ENCODE data around the gene GADD45B. TPM values are rescaled to one million over a fixed set of nuclear protein-coding genes. Genes with fewer than 3 reads are reported as not detected.

GADD45B gene
- total and polyA plus RNA-seq, 10 of the 15 experiments (the other 5 are each of a cell fraction or from before 2014, with no cell fraction given): 2.4 to 180 (median 91.1) TPM

DNA sequence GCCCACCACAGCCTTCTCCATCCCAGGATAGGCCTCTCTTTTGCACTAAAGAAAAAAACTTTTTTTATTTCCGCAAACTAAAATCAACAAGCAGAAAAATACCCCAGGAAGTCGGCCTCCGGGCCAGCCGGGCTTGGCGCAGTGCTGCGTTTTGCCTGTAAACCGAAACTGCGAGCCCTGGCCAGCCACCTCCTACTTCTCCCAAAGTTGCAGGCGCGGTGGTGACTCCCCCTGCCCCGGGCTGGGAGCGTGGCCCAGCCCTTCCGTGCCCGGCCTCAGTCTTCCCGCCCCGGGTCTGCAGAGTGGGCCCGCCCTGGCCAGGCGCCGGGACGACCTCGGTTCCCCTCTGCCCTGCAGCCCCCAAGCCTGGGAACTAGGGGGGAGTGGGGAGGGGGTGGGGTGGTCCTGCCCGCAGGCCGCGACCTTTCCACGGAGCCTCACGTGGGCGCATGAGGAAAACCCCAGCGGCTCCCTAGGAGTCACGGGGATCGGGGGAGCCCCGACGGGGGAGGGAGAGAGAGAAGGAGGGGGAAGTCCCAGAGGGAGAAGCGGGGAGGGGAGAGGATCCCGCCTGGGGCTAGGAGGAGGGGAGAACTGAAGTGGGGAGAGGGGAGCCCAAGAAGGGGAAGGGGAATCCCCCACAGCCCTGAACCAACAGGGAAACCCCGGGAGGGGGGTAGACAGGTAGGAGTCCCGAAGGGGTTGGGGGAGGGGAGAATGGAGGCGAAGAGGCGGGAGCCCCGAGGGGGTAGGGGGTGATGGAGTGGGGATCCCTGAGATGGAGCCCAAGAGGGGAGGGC is 3.0 kb downstream of the GADD45B start (continued):
- TF ChIP-seq IKZF1 (conservative IDR thresholded peaks at IDR 0.05) (peak; percentile 94), BHLHE40 (IDR thresholded peaks at IDR 0.05; ENCODE audit: borderline replicate concordance in 1 of 2, low read depth in 2 of 2, low read length in 1 of 2) (peak; percentile 91 to 92), FOXM1 (IDR thresholded peaks at IDR 0.05; ENCODE audit: low read depth, low read length) (peak; percentile 50), NFYA (IDR thresholded peaks at IDR 0.05; ENCODE audit: borderline replicate concordance, low read depth, low read length) (no peak), SREBF1 (IDR thresholded peaks at IDR 0.05; ENCODE audit: low read length) (0 out of 2 replicates have a peak, but pooled peaks have one; percentile 38), TCF12 (IDR thresholded peaks at IDR 0.05; ENCODE audit: low read depth, low read length) (peak; percentile 21), GABPA (IDR thresholded peaks at IDR 0.05; ENCODE audit: low read depth) (no peak), CBX3 (IDR thresholded peaks at IDR 0.05; ENCODE audit: borderline replicate concordance, low read depth) (no peak), NR2C2 (IDR thresholded peaks at IDR 0.05; ENCODE audit: borderline replicate concordance, control insufficient read depth, insufficient read length, low read depth) (no peak), HDGF (IDR thresholded peaks at IDR 0.05) (0 out of 2 replicates have a peak, but pooled peaks have one; percentile 17), RCOR1 (conservative IDR thresholded peaks at IDR 0.05; ENCODE audit: low read depth, low read length) (no peak), PML (IDR thresholded peaks at IDR 0.05; ENCODE audit: low read length) (peak; percentile 73), IKZF2 (IDR thresholded peaks at IDR 0.05) (peak; percentile 95 to 97), FOXK2 (IDR thresholded peaks at IDR 0.05) (no peak), CREB1 (IDR thresholded peaks at IDR 0.05; ENCODE audit: low read depth) (peak; percentile 28; the same call in 1 of the 2 replicates), PAX8 (IDR thresholded peaks at IDR 0.05) (no peak), SP1 (IDR thresholded peaks at IDR 0.05; ENCODE audit: low read depth, low read length) (no peak)
- TF ChIP-seq, protein P1, sequence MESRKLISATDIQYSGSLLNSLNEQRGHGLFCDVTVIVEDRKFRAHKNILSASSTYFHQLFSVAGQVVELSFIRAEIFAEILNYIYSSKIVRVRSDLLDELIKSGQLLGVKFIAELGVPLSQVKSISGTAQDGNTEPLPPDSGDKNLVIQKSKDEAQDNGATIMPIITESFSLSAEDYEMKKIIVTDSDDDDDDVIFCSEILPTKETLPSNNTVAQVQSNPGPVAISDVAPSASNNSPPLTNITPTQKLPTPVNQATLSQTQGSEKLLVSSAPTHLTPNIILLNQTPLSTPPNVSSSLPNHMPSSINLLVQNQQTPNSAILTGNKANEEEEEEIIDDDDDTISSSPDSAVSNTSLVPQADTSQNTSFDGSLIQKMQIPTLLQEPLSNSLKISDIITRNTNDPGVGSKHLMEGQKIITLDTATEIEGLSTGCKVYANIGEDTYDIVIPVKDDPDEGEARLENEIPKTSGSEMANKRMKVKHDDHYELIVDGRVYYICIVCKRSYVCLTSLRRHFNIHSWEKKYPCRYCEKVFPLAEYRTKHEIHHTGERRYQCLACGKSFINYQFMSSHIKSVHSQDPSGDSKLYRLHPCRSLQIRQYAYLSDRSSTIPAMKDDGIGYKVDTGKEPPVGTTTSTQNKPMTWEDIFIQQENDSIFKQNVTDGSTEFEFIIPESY (IDR thresholded peaks at IDR 0.05): no peak
- TF ChIP-seq, protein P2, sequence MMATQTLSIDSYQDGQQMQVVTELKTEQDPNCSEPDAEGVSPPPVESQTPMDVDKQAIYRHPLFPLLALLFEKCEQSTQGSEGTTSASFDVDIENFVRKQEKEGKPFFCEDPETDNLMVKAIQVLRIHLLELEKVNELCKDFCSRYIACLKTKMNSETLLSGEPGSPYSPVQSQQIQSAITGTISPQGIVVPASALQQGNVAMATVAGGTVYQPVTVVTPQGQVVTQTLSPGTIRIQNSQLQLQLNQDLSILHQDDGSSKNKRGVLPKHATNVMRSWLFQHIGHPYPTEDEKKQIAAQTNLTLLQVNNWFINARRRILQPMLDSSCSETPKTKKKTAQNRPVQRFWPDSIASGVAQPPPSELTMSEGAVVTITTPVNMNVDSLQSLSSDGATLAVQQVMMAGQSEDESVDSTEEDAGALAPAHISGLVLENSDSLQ (IDR thresholded peaks at IDR 0.05): peak; percentile 60; the same call in 1 of the 2 replicates
- TF ChIP-seq, protein P3, sequence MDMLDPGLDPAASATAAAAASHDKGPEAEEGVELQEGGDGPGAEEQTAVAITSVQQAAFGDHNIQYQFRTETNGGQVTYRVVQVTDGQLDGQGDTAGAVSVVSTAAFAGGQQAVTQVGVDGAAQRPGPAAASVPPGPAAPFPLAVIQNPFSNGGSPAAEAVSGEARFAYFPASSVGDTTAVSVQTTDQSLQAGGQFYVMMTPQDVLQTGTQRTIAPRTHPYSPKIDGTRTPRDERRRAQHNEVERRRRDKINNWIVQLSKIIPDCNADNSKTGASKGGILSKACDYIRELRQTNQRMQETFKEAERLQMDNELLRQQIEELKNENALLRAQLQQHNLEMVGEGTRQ (IDR thresholded peaks at IDR 0.05; ENCODE audit: borderline replicate concordance, low read depth, low read length): no peak
- TF ChIP-seq, protein P4, sequence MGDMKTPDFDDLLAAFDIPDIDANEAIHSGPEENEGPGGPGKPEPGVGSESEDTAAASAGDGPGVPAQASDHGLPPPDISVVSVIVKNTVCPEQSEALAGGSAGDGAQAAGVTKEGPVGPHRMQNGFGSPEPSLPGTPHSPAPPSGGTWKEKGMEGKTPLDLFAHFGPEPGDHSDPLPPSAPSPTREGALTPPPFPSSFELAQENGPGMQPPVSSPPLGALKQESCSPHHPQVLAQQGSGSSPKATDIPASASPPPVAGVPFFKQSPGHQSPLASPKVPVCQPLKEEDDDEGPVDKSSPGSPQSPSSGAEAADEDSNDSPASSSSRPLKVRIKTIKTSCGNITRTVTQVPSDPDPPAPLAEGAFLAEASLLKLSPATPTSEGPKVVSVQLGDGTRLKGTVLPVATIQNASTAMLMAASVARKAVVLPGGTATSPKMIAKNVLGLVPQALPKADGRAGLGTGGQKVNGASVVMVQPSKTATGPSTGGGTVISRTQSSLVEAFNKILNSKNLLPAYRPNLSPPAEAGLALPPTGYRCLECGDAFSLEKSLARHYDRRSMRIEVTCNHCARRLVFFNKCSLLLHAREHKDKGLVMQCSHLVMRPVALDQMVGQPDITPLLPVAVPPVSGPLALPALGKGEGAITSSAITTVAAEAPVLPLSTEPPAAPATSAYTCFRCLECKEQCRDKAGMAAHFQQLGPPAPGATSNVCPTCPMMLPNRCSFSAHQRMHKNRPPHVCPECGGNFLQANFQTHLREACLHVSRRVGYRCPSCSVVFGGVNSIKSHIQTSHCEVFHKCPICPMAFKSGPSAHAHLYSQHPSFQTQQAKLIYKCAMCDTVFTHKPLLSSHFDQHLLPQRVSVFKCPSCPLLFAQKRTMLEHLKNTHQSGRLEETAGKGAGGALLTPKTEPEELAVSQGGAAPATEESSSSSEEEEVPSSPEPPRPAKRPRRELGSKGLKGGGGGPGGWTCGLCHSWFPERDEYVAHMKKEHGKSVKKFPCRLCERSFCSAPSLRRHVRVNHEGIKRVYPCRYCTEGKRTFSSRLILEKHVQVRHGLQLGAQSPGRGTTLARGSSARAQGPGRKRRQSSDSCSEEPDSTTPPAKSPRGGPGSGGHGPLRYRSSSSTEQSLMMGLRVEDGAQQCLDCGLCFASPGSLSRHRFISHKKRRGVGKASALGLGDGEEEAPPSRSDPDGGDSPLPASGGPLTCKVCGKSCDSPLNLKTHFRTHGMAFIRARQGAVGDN (IDR thresholded peaks at IDR 0.05): peak; percentile 44; the same call in 1 of the 2 replicates
